Fibroblast of lung (primary cell): ENCODE data around the gene DDN. TPM values are rescaled to one million over a fixed set of nuclear protein-coding genes. Genes with fewer than 3 reads are reported as not detected.
A peak's percentile ranks its signal among the peaks of the same experiment; 100 is the strongest.

Experiments
- DNase-seq, 2 donors: peaks; one replicate each; pipeline versions ENCODE4 v3.0.0 to v3.0.0-alpha.2; 2010; ENCODE audit warnings: low read depth in 2 of 2
- H2AFZ ChIP-seq: 2 replicates; pipeline ENCODE4 v1.5.1; 2012; ENCODE audit warnings: low read length, control low read depth, inconsistent platforms
- H3K27ac ChIP-seq: 2 replicates; pipeline ENCODE4 v1.5.1; 2011; ENCODE audit warnings: low read length, control low read depth; ENCODE audit not compliant: insufficient read depth
- H3K27me3 ChIP-seq: 2 replicates; pipeline ENCODE4 v1.5.1; 2011; ENCODE audit warnings: mild to moderate bottlenecking, low read length; ENCODE audit not compliant: control insufficient read depth, insufficient read depth
- H3K36me3 ChIP-seq: 2 replicates; pipeline ENCODE4 v1.5.1; 2011; ENCODE audit warnings: low read length; ENCODE audit not compliant: control insufficient read depth, insufficient read depth
- H3K4me1 ChIP-seq: 2 replicates; pipeline ENCODE4 v1.5.1; 2011; ENCODE audit warnings: low read length; ENCODE audit not compliant: control insufficient read depth, insufficient read depth; ENCODE audit errors: extremely low read depth
- H3K4me2 ChIP-seq: 2 replicates; pipeline ENCODE4 v1.5.1; 2011; ENCODE audit warnings: low read length, control low read depth; ENCODE audit not compliant: insufficient read depth; ENCODE audit errors: extremely low read depth
- H3K4me3 ChIP-seq, 4 experiments: fragments of 200-600 bp in 1 of 4; sonication (generic) in 1 of 4; replicated peaks in 1 of 4; 2 replicates each; pipeline ENCODE4 v1.5.1; 2011 to 2016; ENCODE audit warnings: low read length in 4 of 4, low read depth in 3 of 4, mild to moderate bottlenecking in 3 of 4, control low read depth in 2 of 4, inconsistent platforms in 1 of 4, mixed read lengths in 1 of 4; ENCODE audit not compliant: insufficient read depth in 1 of 4; ENCODE audit errors: control extremely low read depth in 1 of 4
- H3K79me2 ChIP-seq: 2 replicates; pipeline ENCODE4 v1.5.1; 2012; ENCODE audit warnings: mild to moderate bottlenecking, low read length, inconsistent platforms; ENCODE audit not compliant: control insufficient read depth, insufficient read depth
- H3K9ac ChIP-seq: 2 replicates; pipeline ENCODE4 v1.5.1; 2011; ENCODE audit warnings: mild to moderate bottlenecking, low read length, control low read depth; ENCODE audit not compliant: insufficient read depth
- H3K9me3 ChIP-seq: 2 replicates; pipeline ENCODE4 v1.5.1; 2012; ENCODE audit warnings: low read depth, low read length; ENCODE audit not compliant: control insufficient read depth, insufficient read depth
- H4K20me1 ChIP-seq: 2 replicates; pipeline ENCODE4 v1.5.1; 2011; ENCODE audit warnings: low read length; ENCODE audit not compliant: control insufficient read depth, insufficient read depth; ENCODE audit errors: extremely low read depth
- CTCF ChIP-seq, 2 donors: IDR thresholded peaks in 1 of 2; conservative IDR thresholded peaks in 1 of 2; 1 replicate in 1 of 2; 2 replicates in 1 of 2; pipeline ENCODE4 v1.5.1; 2011 to 2012; ENCODE audit warnings: low read length in 2 of 2, control low read depth in 1 of 2, inconsistent platforms in 1 of 2, low read depth in 1 of 2, mild to moderate bottlenecking in 1 of 2
- EZH2 ChIP-seq: IDR thresholded peaks from 2 replicates; pipeline ENCODE4 v1.5.1; 2012; ENCODE audit warnings: low read length, control low read depth, mild to moderate bottlenecking; ENCODE audit errors: missing control alignments
- polyA plus RNA-seq, 2 donors: library from polyadenylated mRNA; depleted of rRNA in 1 of 2; stranded (reverse) in 1 of 2; unstranded in 1 of 2; fragments of >200 nt; gene quantifications; 2 replicates each; pipeline ENCODE4 v1.2.1, GENCODE V29; 2011 to 2012; ENCODE audit warnings: missing spikeins in 1 of 2
- total RNA-seq: library from RNA; depleted of rRNA; stranded (reverse); fragments of >200 nt; gene quantifications from 2 replicates; pipeline ENCODE4 v1.2.1, GENCODE V29; 2014

The DDN gene
- total and polyA plus RNA-seq, 2 donors (not counting 1 experiment from before 2014, with no cell fraction given), result under 0.01 to 0.09 TPM

GRCh38 chr12:48967991-48968390 lies 31.2 kb downstream of the DDN start:
- H3K4me1 ChIP-seq, result no peaks in the 10 kb centered on the region
- TF ChIP-seq EZH2, result no peak
- TF ChIP-seq CTCF (conservative IDR thresholded peaks at IDR 0.05 in 1 of 2, IDR thresholded peaks at IDR 0.05 in 1 of 2; ENCODE audit: low read depth in 1 of 2, low read length in 2 of 2), result no peak
- peaks cover 69% of the 10 kb centered on the region for H3K27me3 ChIP-seq
- no peak overlapping the region for H3K27ac ChIP-seq
- H3K79me2 ChIP-seq, result no peaks in the 10 kb centered on the region
- no peaks in the 10 kb centered on the region for H4K20me1 ChIP-seq
- H3K4me2 ChIP-seq, result no peak overlapping the region
- H3K4me3 ChIP-seq, result no peak overlapping the region
- H3K9me3 ChIP-seq, result no peaks in the 10 kb centered on the region
- H3K9ac ChIP-seq, result no peak overlapping the region
- no peak for DNase-seq
- H2AFZ ChIP-seq, result no peak overlapping the region
- no peaks in the 10 kb centered on the region for H3K36me3 ChIP-seq

GRCh38 chr12:48966177-48966895 lies 32.8 kb downstream of the DDN start:
- Histone ChIP-seq H3K36me3 (no peaks in the 10 kb centered on the region), H3K9ac (no peak overlapping the region), H3K4me2 (no peak overlapping the region), H3K27ac (no peak overlapping the region), H3K27me3 (peaks cover 54% of the 10 kb centered on the region), H3K4me1 (peaks cover 2% of the 10 kb centered on the region), H4K20me1 (no peaks in the 10 kb centered on the region), H2AFZ (no peak overlapping the region), H3K9me3 (no peaks in the 10 kb centered on the region), H3K4me3 (no peak overlapping the region), H3K79me2 (no peaks in the 10 kb centered on the region)
- TF ChIP-seq EZH2 (no peak), CTCF (conservative IDR thresholded peaks at IDR 0.05 in 1 of 2, IDR thresholded peaks at IDR 0.05 in 1 of 2; ENCODE audit: low read depth in 1 of 2, low read length in 2 of 2) (no peak)
- DNase-seq, result no peak

GRCh38 chr12:48965298-48965838 lies 33.8 kb downstream of the DDN start:
- Histone ChIP-seq H3K4me1 (peaks cover 2% of the 10 kb centered on the region), H4K20me1 (no peaks in the 10 kb centered on the region), H3K79me2 (no peaks in the 10 kb centered on the region), H3K4me2 (no peak overlapping the region), H3K27me3 (peaks cover 44% of the 10 kb centered on the region), H3K27ac (no peak overlapping the region), H3K4me3 (no peak overlapping the region), H3K9ac (no peak overlapping the region), H3K36me3 (no peaks in the 10 kb centered on the region), H2AFZ (no peak overlapping the region), H3K9me3 (no peaks in the 10 kb centered on the region)
- DNase-seq, result peak in 1 of 2 donors; percentile 59
- TF ChIP-seq EZH2, result no peak
- TF ChIP-seq CTCF (conservative IDR thresholded peaks at IDR 0.05 in 1 of 2, IDR thresholded peaks at IDR 0.05 in 1 of 2; ENCODE audit: low read depth in 1 of 2, low read length in 2 of 2), result peak; percentile 45 to 65
